ACC112 (cell line): ENCODE measurements around the gene STRN3.
"Not testable (repeated sequence)": the region's sequence is repeated elsewhere in the genome, so short reads cannot be mapped to it uniquely, and the experiment has no call there.

Experiments used
- H2AFZ ChIP-seq: fragments of 200-600 bp; sonication (generic); one replicate; pipeline ENCODE4 v1.6.0; 2017; ENCODE audit warnings: antibody characterized with exemption, low read length; ENCODE audit not compliant: unreplicated experiment
- H3K27ac ChIP-seq: fragments of 200-600 bp; sonication (generic); 2 replicates; pipeline ENCODE4 v1.5.1; 2014; ENCODE audit warnings: low read depth, mild to moderate bottlenecking, antibody characterized with exemption, low read length, moderate library complexity
- H3K27me3 ChIP-seq: fragments of 200-600 bp; sonication (generic); 2 replicates; pipeline ENCODE4 v1.6.1; 2014; ENCODE audit warnings: mild to moderate bottlenecking, antibody characterized with exemption, low read length, moderate library complexity, mixed read lengths; ENCODE audit not compliant: insufficient read depth
- H3K36me3 ChIP-seq: fragments of 200-600 bp; sonication (generic); 2 replicates; pipeline ENCODE4 v1.6.1; 2016; ENCODE audit warnings: mild to moderate bottlenecking, antibody characterized with exemption, low read length, moderate library complexity, mixed read lengths; ENCODE audit not compliant: insufficient read depth
- H3K4me1 ChIP-seq: fragments of 200-600 bp; sonication (generic); one replicate; pipeline ENCODE4 v1.6.1; 2016; ENCODE audit warnings: low read length, mixed read lengths; ENCODE audit not compliant: insufficient read depth, unreplicated experiment, control insufficient read depth
- H3K4me3 ChIP-seq: fragments of 200-600 bp; sonication (generic); 2 replicates; pipeline ENCODE4 v1.5.1; 2014; ENCODE audit warnings: mild to moderate bottlenecking, low read depth, low read length
- H3K79me2 ChIP-seq: fragments of 200-600 bp; sonication (generic); one replicate; pipeline ENCODE4 v1.6.0; 2016; ENCODE audit warnings: low read length; ENCODE audit not compliant: control insufficient read depth, unreplicated experiment, insufficient read depth

STRN3 gene, protein sequence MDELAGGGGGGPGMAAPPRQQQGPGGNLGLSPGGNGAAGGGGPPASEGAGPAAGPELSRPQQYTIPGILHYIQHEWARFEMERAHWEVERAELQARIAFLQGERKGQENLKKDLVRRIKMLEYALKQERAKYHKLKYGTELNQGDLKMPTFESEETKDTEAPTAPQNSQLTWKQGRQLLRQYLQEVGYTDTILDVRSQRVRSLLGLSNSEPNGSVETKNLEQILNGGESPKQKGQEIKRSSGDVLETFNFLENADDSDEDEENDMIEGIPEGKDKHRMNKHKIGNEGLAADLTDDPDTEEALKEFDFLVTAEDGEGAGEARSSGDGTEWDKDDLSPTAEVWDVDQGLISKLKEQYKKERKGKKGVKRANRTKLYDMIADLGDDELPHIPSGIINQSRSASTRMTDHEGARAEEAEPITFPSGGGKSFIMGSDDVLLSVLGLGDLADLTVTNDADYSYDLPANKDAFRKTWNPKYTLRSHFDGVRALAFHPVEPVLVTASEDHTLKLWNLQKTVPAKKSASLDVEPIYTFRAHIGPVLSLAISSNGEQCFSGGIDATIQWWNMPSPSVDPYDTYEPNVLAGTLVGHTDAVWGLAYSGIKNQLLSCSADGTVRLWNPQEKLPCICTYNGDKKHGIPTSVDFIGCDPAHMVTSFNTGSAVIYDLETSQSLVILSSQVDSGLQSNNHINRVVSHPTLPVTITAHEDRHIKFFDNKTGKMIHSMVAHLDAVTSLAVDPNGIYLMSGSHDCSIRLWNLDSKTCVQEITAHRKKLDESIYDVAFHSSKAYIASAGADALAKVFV

GRCh38 chr14:31026077-31026449 is at the start of gene STRN3:
Gene STRN3 (minus strand): TSS chr14:31026379. CDS start chr14:31026185, 194 bp downstream.
- Histone ChIP-seq H3K27ac (peak within 1 kb of the TSS; percentile 97), H3K27me3 (no peaks in the 10 kb centered on the region), H3K4me1 (peaks cover 28% of the 10 kb centered on the region), H3K79me2 (peaks cover 67% of the 10 kb centered on the region), H3K36me3 (peaks cover 10% of the 10 kb centered on the region), H3K4me3 (peak within 1 kb of the TSS; percentile 87), H2AFZ (peak within 1 kb of the TSS; percentile 84)

GRCh38 chr14:31075144-31075543 is 49.0 kb upstream of the STRN3 start:
- no peak overlapping the region for H2AFZ ChIP-seq
- H3K4me1 ChIP-seq = peaks cover 8% of the 10 kb centered on the region
- H3K79me2 ChIP-seq = no peaks in the 10 kb centered on the region
- no peak overlapping the region for H3K4me3 ChIP-seq
- H3K27me3 ChIP-seq = no peaks in the 10 kb centered on the region
- H3K36me3 ChIP-seq = peaks cover 5% of the 10 kb centered on the region; the same call in 1 of the 2 replicates
- H3K27ac ChIP-seq = no peak overlapping the region

GRCh38 chr14:31071151-31071550 is 45.0 kb upstream of the STRN3 start:
- Histone ChIP-seq H3K4me3 (no peak overlapping the region), H3K27me3 (no peaks in the 10 kb centered on the region), H3K27ac (no peak overlapping the region), H3K36me3 (peaks cover 5% of the 10 kb centered on the region; the same call in 1 of the 2 replicates), H2AFZ (no peak overlapping the region), H3K79me2 (no peaks in the 10 kb centered on the region), H3K4me1 (peaks cover 4% of the 10 kb centered on the region)

GRCh38 chr14:31070431-31070830 is 44.3 kb upstream of the STRN3 start:
- no peaks in the 10 kb centered on the region for H3K27me3 ChIP-seq
- no peak overlapping the region for H3K27ac ChIP-seq
- no peak overlapping the region for H2AFZ ChIP-seq
- peaks cover 5% of the 10 kb centered on the region; the same call in 1 of the 2 replicates for H3K36me3 ChIP-seq
- H3K4me3 ChIP-seq = no peak overlapping the region
- H3K4me1 ChIP-seq = peaks cover 4% of the 10 kb centered on the region
- H3K79me2 ChIP-seq = no peaks in the 10 kb centered on the region

- Histone ChIP-seq H3K79me2 (no peaks in the 10 kb centered on the region), H3K27ac (no peak overlapping the region), H3K27me3 (no peaks in the 10 kb centered on the region), H3K4me3 (no peak overlapping the region), H3K4me1 (peaks cover 4% of the 10 kb centered on the region), H2AFZ (no peak overlapping the region), H3K36me3 (no peaks in the 10 kb centered on the region)
Measured at GRCh38 chr14:31069343-31069742, 43.2 kb upstream of the STRN3 start.

DNA sequence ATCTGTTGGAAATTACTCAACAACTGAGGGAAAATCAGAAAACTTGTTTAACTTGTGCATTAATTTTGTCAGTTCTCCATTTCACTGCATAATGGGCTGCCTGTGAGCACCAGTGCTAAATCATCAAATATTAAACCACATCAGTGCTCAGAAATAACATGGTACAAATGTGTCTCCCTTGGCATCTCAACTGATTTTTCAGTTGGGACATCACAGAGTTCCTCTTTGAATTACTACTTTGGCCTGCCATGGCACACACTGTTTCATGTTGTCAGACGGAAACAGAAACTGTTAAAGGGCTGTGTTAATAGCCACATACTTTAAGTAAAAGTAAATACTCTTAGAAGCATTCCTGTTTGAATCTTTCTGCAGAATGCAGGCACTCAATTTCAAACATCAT is 42.1 kb upstream of the STRN3 start:
- no peak overlapping the region for H3K4me3 ChIP-seq
- H3K4me1 ChIP-seq = peaks cover 4% of the 10 kb centered on the region
- no peaks in the 10 kb centered on the region for H3K27me3 ChIP-seq
- H2AFZ ChIP-seq = no peak overlapping the region
- no peak overlapping the region for H3K27ac ChIP-seq
- no peaks in the 10 kb centered on the region for H3K36me3 ChIP-seq
- no peaks in the 10 kb centered on the region for H3K79me2 ChIP-seq

DNA sequence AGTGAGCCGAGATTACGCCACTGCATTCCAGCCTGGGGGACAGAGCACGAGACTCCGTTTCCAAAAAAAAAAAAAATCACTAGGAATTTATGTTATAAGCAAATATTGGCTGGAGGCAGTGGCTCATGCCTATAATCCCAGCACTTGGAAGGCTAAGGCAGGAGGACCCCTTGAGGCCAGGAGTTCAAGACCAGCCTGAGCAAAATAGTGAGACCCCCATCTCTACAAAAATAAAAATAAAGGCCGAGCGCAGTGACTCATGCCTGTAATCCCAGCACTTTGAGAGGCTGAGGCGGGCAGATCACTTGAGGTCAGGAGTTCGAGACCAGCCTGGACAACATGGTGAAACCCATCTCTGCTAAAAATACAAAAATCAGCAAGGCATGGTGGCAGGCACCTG is 36.7 kb upstream of the STRN3 start:
- not testable (repeated sequence) for H3K79me2 ChIP-seq

DNA sequence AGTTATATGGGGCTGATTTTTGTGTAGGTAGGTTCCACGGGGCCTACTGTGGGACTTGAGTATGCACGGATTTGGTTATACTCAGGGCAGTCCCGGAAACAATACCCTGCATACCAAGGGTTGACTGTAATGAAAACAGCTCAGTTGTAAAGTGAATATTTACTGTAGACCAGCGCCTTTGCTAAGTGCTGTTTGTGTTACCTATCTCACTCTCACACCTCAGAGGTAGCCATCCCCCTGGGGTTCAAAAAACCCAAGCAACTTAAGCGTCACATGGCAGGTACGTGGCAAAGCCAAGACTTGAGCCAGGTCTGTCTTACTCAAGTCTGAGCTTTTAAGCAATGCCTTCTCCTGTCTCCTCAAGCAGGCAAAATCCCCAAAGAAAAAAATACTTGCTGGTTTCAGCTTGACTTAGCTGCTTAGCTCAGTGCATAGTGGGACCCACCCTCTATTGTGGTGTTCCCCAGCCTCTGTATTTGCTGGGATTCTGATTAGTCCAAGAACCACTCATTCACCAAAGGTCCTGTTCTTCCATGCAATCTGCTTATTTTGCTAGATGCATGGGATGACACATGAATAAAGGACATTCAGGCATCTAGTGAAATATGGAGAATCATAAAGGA is 34.2 kb upstream of the STRN3 start:
- Histone ChIP-seq H2AFZ (no peak overlapping the region), H3K27ac (no peak overlapping the region)

More for the DNA sequence above, 36.7 kb upstream of the STRN3 start:
- peaks cover 12% of the 10 kb centered on the region for H3K4me1 ChIP-seq
- H3K27ac ChIP-seq, H3K36me3 ChIP-seq, H3K27me3 ChIP-seq, H3K4me3 ChIP-seq, H2AFZ ChIP-seq: not testable (repeated sequence)

DNA sequence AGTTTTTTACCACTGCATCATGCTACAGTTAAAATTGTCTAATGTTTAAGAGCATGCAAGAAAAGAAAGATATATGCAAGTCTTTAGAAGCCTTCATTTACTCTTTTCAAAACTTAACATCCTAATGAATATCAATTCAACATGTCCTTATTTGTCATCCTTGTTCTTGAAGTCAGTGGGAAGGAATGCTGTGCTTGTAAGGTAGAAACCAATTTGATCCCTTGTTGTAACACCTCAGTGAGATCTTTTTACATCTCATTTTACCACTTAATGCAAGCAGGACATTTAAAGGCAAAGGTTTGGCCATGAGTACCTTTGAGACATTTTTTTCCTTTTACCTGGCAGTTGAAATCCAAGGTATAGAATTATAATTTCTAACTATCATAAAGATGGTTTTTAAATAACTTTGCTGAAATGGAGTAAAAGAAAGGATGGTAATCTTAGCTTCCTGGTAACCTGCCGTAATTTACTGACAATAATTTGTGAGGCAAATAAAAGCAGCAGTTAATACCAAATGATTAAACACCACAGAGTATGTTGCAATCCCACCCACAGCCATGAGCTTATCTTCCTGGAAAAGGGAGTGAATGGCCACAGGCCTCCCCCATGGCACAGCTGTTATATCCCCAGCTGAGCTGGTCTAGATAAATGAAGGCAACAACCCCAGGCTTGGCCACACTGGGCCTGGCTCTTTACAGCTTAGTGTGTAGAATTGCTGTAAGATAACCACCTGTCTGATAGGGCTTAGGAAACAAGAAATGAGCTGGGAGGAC is 33.2 kb upstream of the STRN3 start:
- H3K79me2 ChIP-seq = no peaks in the 10 kb centered on the region
- no peak overlapping the region for H2AFZ ChIP-seq
- no peak overlapping the region for H3K27ac ChIP-seq
- H3K4me3 ChIP-seq = no peak overlapping the region
- no peaks in the 10 kb centered on the region for H3K36me3 ChIP-seq
- H3K4me1 ChIP-seq = peaks cover 12% of the 10 kb centered on the region
- no peaks in the 10 kb centered on the region for H3K27me3 ChIP-seq

More for the DNA sequence above, 34.2 kb upstream of the STRN3 start:
- no peaks in the 10 kb centered on the region for H3K79me2 ChIP-seq
- H3K4me3 ChIP-seq = no peak overlapping the region
- peaks cover 12% of the 10 kb centered on the region for H3K4me1 ChIP-seq
- H3K36me3 ChIP-seq = no peaks in the 10 kb centered on the region
- H3K27me3 ChIP-seq = no peaks in the 10 kb centered on the region

GRCh38 chr14:31057701-31058364 is 31.7 kb upstream of the STRN3 start:
- no peak overlapping the region for H3K4me3 ChIP-seq
- H3K27ac ChIP-seq = no peak overlapping the region
- peaks cover 21% of the 10 kb centered on the region for H3K4me1 ChIP-seq
- no peaks in the 10 kb centered on the region for H3K36me3 ChIP-seq
- H3K79me2 ChIP-seq = no peaks in the 10 kb centered on the region
- H2AFZ ChIP-seq = no peak overlapping the region
- H3K27me3 ChIP-seq = no peaks in the 10 kb centered on the region
